Measurements from ENCODE around the gene ARRDC5. TPM values are rescaled to one million over a fixed set of nuclear protein-coding genes. Genes with fewer than 3 reads are reported as not detected.
A peak's percentile ranks its signal among the peaks of the same experiment; 100 is the strongest.

The ARRDC5 gene
- total RNA-seq, 1 experiment from 2014 or later: not detected

DNA sequence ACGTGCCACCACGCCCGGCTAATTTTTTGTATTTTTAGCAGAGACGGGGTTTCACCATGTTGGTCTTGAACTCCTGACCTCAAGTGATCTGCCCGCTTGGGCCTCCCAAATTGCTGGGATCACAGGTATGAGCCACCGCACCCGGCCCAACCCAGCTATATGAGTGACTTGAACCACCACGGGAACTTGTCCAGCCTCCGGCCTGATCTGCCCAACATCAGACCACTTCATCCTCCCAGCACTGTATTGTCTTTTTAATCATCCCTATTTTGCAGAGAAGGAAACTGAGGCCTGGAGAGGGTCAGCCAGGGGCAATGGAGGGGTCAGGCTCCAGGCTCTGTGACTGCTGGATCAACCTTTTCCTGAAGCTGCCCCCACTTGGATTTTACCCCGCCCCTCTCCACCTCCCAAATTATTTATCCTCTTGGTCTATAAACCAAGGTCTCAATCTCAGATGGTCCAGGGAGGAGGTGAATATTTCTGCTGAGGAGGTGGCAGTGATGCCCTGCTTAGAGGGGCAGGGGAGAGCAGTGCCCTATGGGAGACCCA lies 34.3 kb downstream of the ARRDC5 start:
- no peak overlapping the region for H3K27ac ChIP-seq (ENCODE audit: low read depth, low read length, poor library complexity, severe bottlenecking)
- no peaks in the 10 kb centered on the region for H3K27me3 ChIP-seq (replicated peaks; ENCODE audit: insufficient read depth, low read depth, low read length, poor library complexity)
- ChIA-PET CTCF (interaction anchor here (0.7 kb wide), 1 partner anchor 83 kb away, joined by 5 read pairs; no protein-coding TSS in a partner anchor), POLR2A (ENCODE audit: low non-redundant PET) (interaction anchor here (0.6 to 0.7 kb wide), 3 partner anchors 45 to 70 kb away, joined by 3 to 15 read pairs (median 5); no protein-coding TSS in a partner anchor)
- TF ChIP-seq, protein P1, sequence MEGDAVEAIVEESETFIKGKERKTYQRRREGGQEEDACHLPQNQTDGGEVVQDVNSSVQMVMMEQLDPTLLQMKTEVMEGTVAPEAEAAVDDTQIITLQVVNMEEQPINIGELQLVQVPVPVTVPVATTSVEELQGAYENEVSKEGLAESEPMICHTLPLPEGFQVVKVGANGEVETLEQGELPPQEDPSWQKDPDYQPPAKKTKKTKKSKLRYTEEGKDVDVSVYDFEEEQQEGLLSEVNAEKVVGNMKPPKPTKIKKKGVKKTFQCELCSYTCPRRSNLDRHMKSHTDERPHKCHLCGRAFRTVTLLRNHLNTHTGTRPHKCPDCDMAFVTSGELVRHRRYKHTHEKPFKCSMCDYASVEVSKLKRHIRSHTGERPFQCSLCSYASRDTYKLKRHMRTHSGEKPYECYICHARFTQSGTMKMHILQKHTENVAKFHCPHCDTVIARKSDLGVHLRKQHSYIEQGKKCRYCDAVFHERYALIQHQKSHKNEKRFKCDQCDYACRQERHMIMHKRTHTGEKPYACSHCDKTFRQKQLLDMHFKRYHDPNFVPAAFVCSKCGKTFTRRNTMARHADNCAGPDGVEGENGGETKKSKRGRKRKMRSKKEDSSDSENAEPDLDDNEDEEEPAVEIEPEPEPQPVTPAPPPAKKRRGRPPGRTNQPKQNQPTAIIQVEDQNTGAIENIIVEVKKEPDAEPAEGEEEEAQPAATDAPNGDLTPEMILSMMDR (conservative IDR thresholded peaks at IDR 0.05; ENCODE audit: low read depth, low read length): no peak
- TF ChIP-seq EZH2 (IDR thresholded peaks at IDR 0.05; ENCODE audit: borderline replicate concordance, low read depth, low read length, poor library complexity, severe bottlenecking): no peak
- H3K9me3 ChIP-seq (ENCODE audit: low read depth, low read length, poor library complexity, severe bottlenecking): no peaks in the 10 kb centered on the region
- H3K4me1 ChIP-seq (ENCODE audit: insufficient read depth, low read length, poor library complexity, severe bottlenecking): peaks cover 9% of the 10 kb centered on the region
- BruUV-seq (replicated peaks): no TSS peak
- no peak overlapping the region for H3K4me3 ChIP-seq (ENCODE audit: low read depth, low read length, poor library complexity, severe bottlenecking)
- no peaks in the 10 kb centered on the region for H3K36me3 ChIP-seq (ENCODE audit: insufficient read depth, low read length, poor library complexity, severe bottlenecking)
- intact Hi-C loops (cut with micrococcal nuclease; ENCODE audit: unreplicated experiment): no loop called here
- DNase-seq (ENCODE audit: low spot score): no peak

DNA sequence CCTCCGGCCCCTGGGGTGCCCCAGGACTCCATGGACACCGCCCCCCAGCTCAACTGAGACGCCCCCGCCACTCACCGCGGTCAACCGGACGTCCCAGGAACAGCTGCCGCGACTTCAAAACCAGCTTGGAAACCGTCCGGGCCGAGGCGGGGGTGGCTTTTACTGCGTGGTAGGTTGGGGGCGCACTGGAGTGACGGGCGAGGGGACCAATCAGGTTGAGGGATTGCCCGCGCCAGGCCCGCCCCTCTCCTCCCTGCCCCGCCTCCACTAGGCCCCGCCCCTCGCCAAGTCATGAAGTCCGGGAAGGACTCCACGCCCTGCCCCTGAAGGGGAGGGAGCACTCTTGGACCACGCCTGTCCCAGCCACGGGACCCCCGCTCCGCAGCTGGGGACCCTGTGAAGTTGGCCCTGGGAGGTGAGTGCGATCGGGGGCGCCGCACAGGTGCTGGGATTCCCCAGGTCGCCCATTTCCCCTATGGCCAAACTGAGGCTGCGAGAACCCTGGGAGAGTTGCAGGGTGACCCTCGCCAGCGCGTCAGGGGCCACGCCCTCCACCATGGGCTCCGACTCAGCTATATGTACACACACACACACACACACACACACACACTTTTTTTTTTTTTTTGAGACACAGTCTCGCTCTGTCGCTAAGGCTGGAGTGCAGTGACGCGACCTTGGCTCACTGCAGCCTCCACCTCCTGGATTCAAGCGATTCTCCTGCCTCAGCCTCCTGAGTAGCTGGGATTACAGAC lies 35.0 kb downstream of the ARRDC5 start, which contains the start of gene PLIN3:
TSS of gene PLIN3 (minus strand) at position 134 of the 752 bp plus-strand sequence. CDS start 6,273 bp downstream, outside the sequence.
- POLR2A ChIA-PET (ENCODE audit: low non-redundant PET): interaction anchor here (0.6 to 0.7 kb wide), 2 partner anchors 46 to 71 kb away, joined by 3 to 15 read pairs; no protein-coding TSS in a partner anchor
- Histone ChIP-seq H3K36me3 (ENCODE audit: insufficient read depth, low read length, poor library complexity, severe bottlenecking) (no peaks in the 10 kb centered on the region), H3K4me1 (ENCODE audit: insufficient read depth, low read length, poor library complexity, severe bottlenecking) (peaks cover 9% of the 10 kb centered on the region), H3K27ac (ENCODE audit: low read depth, low read length, poor library complexity, severe bottlenecking) (peak within 1 kb of the TSS; percentile 67), H3K4me3 (ENCODE audit: low read depth, low read length, poor library complexity, severe bottlenecking) (peak within 1 kb of the TSS; percentile 84), H3K27me3 (replicated peaks; ENCODE audit: insufficient read depth, low read depth, low read length, poor library complexity) (no peaks in the 10 kb centered on the region), H3K9me3 (ENCODE audit: low read depth, low read length, poor library complexity, severe bottlenecking) (no peaks in the 10 kb centered on the region)
- TF ChIP-seq, protein P1 (conservative IDR thresholded peaks at IDR 0.05; ENCODE audit: low read depth, low read length): no peak
- TF ChIP-seq EZH2 (IDR thresholded peaks at IDR 0.05; ENCODE audit: borderline replicate concordance, low read depth, low read length, poor library complexity, severe bottlenecking): no peak
- no TSS peak for BruUV-seq (replicated peaks)
- intact Hi-C loops (cut with micrococcal nuclease; ENCODE audit: unreplicated experiment): no loop called here
- CTCF ChIA-PET: interaction anchor here (0.6 to 1.0 kb wide), 2 partner anchors 16 to 159 kb away, joined by 3 read pairs; no protein-coding TSS in a partner anchor
- DNase-seq (ENCODE audit: low spot score): peak; percentile 93

DNA sequence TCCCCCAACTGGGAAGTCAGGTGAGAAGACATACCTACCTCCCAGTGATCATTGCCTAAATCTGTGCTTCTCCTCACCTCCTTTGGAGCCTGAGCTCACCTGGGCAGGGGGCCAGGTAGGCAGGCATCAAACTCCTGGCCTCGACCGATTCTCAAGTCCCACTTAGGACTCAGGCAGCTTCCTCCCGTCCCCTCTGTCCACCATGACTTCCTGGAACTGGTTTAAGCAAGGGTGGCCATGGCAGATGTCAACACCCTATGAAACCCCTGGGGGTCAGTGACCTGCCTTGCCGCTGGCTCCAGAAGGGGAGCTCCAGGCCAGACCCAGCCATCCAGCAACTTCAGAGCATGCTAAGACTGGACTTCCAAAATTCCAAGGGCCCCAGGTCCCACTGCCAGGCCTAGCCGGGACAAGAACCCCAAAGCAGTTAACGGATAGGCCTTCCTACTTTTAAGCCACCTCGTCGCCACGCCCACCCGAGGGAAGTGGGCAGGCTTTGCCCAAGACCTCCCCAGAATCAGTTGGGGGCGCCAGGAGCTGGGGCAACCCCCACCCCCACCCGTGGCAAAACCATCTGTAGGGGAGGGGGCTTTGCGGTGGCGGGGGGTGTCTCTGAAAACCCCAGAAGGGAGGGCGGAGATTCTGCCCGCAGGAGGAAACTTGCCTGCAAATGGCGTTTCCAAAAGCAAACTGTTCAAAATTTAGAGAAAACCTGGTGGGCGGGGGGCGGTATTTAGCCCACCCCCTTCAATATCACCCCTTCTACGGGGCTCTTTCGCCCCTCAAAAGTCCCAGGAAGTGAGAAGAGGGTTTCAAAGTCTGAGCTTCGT lies 35.9 kb downstream of the ARRDC5 start:
- ChIA-PET CTCF (interaction anchor here (0.6 to 1.0 kb wide), 3 partner anchors 15 to 160 kb away, joined by 3 read pairs; no protein-coding TSS in a partner anchor), POLR2A (ENCODE audit: low non-redundant PET) (no interaction called here)
- intact Hi-C loops (cut with micrococcal nuclease; ENCODE audit: unreplicated experiment): no loop called here
- Histone ChIP-seq H3K36me3 (ENCODE audit: insufficient read depth, low read length, poor library complexity, severe bottlenecking) (no peaks in the 10 kb centered on the region), H3K4me3 (ENCODE audit: low read depth, low read length, poor library complexity, severe bottlenecking) (peak overlapping the region; percentile 84), H3K4me1 (ENCODE audit: insufficient read depth, low read length, poor library complexity, severe bottlenecking) (peaks cover 9% of the 10 kb centered on the region), H3K9me3 (ENCODE audit: low read depth, low read length, poor library complexity, severe bottlenecking) (no peaks in the 10 kb centered on the region), H3K27ac (ENCODE audit: low read depth, low read length, poor library complexity, severe bottlenecking) (peak overlapping the region; percentile 67), H3K27me3 (replicated peaks; ENCODE audit: insufficient read depth, low read depth, low read length, poor library complexity) (no peaks in the 10 kb centered on the region)
- BruUV-seq (replicated peaks): TSS peak; percentile 68
- TF ChIP-seq, protein P1 (conservative IDR thresholded peaks at IDR 0.05; ENCODE audit: low read depth, low read length): no peak
- TF ChIP-seq EZH2 (IDR thresholded peaks at IDR 0.05; ENCODE audit: borderline replicate concordance, low read depth, low read length, poor library complexity, severe bottlenecking): no peak
- peak; percentile 34 for DNase-seq (ENCODE audit: low spot score)
